Brain microvascular endothelial cell (primary cell): ENCODE data around the gene SFXN1.

Source experiments
- DNase-seq: peaks from one replicate; pipeline ENCODE4 v3.0.0-alpha.2; 2020
- H3K27ac ChIP-seq: fragments of 250-450 bp; sonication (Bioruptor Pico); 2 replicates; pipeline ENCODE4 v1.5.1; 2020; ENCODE audit warnings: mild to moderate bottlenecking, moderate library complexity
- H3K27me3 ChIP-seq: fragments of 250-450 bp; sonication (Bioruptor Pico); replicated peaks from 2 replicates; pipeline ENCODE4 v1.5.1; 2020; ENCODE audit warnings: mild to moderate bottlenecking
- H3K36me3 ChIP-seq: fragments of 250-450 bp; sonication (Bioruptor Pico); replicated peaks from 2 replicates; pipeline ENCODE4 v1.5.1; 2020; ENCODE audit warnings: mild to moderate bottlenecking
- H3K4me3 ChIP-seq: 2 replicates; pipeline ENCODE4 v1.5.1; 2011; ENCODE audit warnings: low read depth, mild to moderate bottlenecking, control low read depth, low read length, moderate library complexity
- CTCF ChIP-seq: IDR thresholded peaks from 2 replicates; pipeline ENCODE4 v1.5.1; 2011; ENCODE audit warnings: low read depth, mild to moderate bottlenecking, moderate library complexity, low read length, control low read depth, inconsistent platforms; ENCODE audit errors: missing control alignments
- in situ Hi-C: cut with HindIII; loops from 2 replicates; pipeline ENCODE4 v1.10.0; 2017; ENCODE audit warnings: low sequenced_read_pairs, low pct_ligation_motif_present

The SFXN1 gene

DNA sequence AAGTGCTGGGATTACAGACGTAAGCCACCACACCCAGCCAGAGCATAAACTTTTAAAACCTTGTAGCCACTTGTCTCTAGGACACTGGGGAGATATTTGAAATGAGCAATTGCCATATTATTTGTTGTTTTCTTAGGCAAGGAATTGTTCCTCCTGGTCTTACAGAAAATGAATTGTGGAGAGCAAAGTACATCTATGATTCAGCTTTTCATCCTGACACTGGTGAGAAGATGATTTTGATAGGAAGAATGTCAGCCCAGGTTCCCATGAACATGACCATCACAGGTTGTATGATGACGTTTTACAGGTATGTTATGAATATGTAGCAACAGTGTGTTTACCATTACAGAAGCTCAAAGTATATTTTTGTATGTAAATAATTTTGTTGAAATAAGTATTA, 30.5 kb downstream of the SFXN1 start:
- in situ Hi-C loops = no loop called here

DNA sequence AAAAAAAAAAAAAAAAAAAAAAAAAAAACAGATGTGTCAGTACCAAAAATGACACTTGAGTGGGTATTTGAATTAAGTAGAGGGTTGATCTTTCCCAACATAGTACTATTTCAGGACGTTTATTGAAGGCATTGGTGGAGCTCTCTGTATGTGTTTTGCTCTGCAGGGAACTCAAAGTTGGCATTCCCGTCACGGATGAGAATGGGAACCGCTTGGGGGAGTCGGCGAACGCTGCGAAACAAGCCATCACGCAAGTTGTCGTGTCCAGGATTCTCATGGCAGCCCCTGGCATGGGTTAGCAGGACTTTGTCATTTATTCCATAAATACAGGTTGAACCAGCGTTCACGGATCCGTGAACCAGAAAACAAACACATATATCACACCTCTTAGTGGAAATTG, 34.9 kb downstream of the SFXN1 start:
- no peak overlapping the region for H3K4me3 ChIP-seq
- no peak overlapping the region for H3K27ac ChIP-seq
- no peak for DNase-seq
- no peaks in the 10 kb centered on the region for H3K27me3 ChIP-seq
- peaks cover 40% of the 10 kb centered on the region for H3K36me3 ChIP-seq
- TF ChIP-seq CTCF = no peak
- in situ Hi-C loops = no loop called here

More for the DNA sequence above, 30.5 kb downstream of the SFXN1 start:
- Histone ChIP-seq H3K4me3 (no peak overlapping the region), H3K27ac (no peak overlapping the region), H3K36me3 (peaks cover 30% of the 10 kb centered on the region), H3K27me3 (no peaks in the 10 kb centered on the region)
- TF ChIP-seq CTCF = no peak
- no peak for DNase-seq

GRCh38 chr5:175513726-175514125, 35.4 kb downstream of the SFXN1 start:
- DNase-seq = no peak
- in situ Hi-C loops = no loop called here
- Histone ChIP-seq H3K27ac (no peak overlapping the region), H3K4me3 (no peak overlapping the region), H3K27me3 (no peaks in the 10 kb centered on the region), H3K36me3 (peaks cover 39% of the 10 kb centered on the region)
- no peak for TF ChIP-seq CTCF

DNA sequence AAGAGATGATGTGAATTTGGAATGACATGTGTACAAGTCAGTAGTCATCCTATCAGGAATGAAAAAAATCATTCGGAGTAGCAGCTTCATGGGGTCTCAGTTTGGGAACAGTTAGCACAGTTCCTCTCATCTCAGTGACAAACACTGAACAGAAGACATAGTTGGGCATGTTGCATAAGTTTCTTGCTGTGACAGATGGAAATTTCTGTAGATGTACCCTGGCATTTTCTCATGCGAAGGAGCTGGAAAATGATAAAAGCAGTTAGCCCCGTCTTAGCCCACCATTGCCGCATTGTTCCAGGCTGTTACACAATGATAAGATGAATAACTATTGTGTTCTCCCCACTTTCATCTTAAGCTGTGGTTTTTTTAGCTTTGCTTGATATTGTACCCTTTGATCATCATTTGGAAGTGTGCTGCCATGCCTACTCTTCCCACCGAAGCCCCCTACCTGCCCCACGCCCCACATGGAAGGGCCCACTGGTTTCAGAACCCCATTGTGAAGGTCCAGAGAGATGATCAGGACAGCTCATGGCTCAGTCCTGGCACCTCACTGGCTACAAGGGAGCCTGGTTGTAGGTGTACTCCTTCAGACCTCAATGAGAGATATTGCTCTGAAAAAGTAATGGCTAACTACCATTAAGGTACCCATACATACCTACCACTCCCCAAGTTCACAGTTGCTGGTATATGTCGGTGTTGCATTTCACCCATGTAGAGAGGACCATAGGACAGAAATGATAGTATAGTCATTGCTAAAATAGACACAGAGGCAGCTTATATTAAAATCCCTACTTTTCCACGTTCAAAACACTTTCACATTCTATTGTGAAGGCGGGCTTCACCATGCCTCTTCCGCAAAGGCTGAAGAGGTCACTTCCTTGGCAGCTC, 38.8 kb downstream of the SFXN1 start:
- TF ChIP-seq CTCF = no peak
- Histone ChIP-seq H3K36me3 (peaks cover 29% of the 10 kb centered on the region), H3K4me3 (no peak overlapping the region), H3K27ac (peak overlapping the region; percentile 56), H3K27me3 (no peaks in the 10 kb centered on the region)
- in situ Hi-C loops = no loop called here
- DNase-seq = no peak

DNA sequence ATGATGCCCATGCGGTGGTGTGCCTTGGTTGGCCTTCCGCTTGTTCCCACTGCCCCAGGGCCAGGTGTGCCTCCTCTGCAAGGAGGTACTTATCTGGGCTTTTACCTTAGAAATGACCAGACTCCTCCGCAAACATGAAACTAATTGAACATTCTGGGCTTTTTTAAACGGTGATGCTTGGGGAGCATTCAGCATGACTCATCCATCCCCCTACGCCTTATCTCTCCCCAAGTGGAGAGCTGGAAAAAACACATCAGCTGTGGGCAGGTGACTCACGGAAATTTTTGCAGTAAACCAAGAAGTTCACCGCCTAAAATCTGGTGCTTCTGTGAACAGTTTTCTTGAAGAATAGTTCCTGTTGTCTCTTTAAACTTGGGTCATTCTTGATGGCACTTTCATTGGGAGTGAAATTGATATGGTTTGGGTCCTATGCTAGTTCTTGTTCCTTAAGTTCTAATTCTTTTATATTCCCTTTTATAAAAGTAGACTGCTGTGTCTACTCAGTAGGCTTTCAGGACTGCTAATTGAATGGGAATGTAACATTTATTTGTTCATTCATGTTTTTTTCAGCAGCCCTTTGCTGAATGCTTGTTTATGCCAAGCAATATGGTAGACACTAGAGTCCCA, 39.6 kb downstream of the SFXN1 start:
- DNase-seq = peak; percentile 88
- Histone ChIP-seq H3K4me3 (no peak overlapping the region), H3K36me3 (peaks cover 37% of the 10 kb centered on the region), H3K27me3 (no peaks in the 10 kb centered on the region), H3K27ac (peak overlapping the region; percentile 59)
- TF ChIP-seq CTCF = no peak
- in situ Hi-C loops = no loop called here
